SU-DHL-6 (cell line): Measurements from ENCODE around the gene IKBKG.

Experiments
- EZH2phosphoT487 ChIP-seq: fragments of 200-600 bp; sonication (generic), shearing (Covaris generic); conservative IDR thresholded peaks from 2 replicates; pipeline ENCODE4 v1.6.1; 2018; ENCODE audit warnings: mild to moderate bottlenecking, antibody characterized with exemption, low read length, moderate library complexity, mixed read lengths
- TF ChIP-seq, protein P1 (sequence below): fragments of 200-600 bp; sonication (generic); IDR thresholded peaks from one replicate; pipeline ENCODE4 v1.5.1; 2017; ENCODE audit warnings: antibody characterized with exemption, mild to moderate bottlenecking, low read length, moderate library complexity; ENCODE audit not compliant: insufficient read depth, poor library complexity, severe bottlenecking

DNA sequence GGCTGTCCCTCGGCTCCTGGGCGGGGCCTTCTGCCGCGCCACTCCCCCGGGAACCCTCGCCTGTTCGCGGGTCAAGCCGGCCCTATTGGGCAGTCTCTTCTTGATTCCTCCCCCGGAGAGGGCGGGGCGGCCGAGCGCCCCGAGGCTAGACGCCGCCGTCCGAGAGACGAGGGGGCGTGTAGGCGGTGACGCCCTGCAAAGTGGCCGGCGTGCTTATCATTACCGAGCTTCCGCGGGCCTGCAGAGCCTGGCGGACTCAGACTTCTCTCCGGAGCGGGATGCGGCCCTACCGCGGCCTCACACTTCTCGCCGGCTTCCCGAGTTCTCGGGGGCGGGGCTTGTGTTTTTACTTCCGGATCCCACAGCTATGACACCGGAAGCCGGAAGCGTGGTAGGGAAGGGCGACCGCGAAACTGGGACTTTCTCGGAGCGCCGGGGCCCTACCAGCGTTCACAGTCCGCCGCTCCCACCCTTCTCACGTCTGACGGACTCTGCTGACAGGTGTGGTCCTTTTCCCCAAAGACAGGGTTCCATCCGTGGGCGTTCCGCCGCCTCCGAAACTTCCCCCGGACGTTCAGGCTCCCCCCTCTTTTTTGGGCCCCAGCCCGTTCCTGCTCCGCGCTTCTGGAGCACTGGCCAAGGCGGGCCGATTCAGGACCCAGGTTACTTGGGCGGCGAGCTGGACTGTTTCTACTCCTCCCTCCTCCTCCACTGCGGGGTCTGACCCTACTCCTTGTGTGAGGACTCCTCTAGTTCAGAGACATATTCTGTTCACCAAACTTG, at the start of gene IKBKG:
- no peak for TF ChIP-seq EZH2phosphoT487
- TF ChIP-seq, protein P1, sequence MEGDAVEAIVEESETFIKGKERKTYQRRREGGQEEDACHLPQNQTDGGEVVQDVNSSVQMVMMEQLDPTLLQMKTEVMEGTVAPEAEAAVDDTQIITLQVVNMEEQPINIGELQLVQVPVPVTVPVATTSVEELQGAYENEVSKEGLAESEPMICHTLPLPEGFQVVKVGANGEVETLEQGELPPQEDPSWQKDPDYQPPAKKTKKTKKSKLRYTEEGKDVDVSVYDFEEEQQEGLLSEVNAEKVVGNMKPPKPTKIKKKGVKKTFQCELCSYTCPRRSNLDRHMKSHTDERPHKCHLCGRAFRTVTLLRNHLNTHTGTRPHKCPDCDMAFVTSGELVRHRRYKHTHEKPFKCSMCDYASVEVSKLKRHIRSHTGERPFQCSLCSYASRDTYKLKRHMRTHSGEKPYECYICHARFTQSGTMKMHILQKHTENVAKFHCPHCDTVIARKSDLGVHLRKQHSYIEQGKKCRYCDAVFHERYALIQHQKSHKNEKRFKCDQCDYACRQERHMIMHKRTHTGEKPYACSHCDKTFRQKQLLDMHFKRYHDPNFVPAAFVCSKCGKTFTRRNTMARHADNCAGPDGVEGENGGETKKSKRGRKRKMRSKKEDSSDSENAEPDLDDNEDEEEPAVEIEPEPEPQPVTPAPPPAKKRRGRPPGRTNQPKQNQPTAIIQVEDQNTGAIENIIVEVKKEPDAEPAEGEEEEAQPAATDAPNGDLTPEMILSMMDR, result no peak
